HK-2 (cell line): ENCODE data around the gene SPTBN5.

ENCODE experiments used
- DNase-seq: peaks from one replicate; pipeline ENCODE4 v3.0.0-alpha.2; 2018; ENCODE audit not compliant: unreplicated experiment

Gene SPTBN5

DNA sequence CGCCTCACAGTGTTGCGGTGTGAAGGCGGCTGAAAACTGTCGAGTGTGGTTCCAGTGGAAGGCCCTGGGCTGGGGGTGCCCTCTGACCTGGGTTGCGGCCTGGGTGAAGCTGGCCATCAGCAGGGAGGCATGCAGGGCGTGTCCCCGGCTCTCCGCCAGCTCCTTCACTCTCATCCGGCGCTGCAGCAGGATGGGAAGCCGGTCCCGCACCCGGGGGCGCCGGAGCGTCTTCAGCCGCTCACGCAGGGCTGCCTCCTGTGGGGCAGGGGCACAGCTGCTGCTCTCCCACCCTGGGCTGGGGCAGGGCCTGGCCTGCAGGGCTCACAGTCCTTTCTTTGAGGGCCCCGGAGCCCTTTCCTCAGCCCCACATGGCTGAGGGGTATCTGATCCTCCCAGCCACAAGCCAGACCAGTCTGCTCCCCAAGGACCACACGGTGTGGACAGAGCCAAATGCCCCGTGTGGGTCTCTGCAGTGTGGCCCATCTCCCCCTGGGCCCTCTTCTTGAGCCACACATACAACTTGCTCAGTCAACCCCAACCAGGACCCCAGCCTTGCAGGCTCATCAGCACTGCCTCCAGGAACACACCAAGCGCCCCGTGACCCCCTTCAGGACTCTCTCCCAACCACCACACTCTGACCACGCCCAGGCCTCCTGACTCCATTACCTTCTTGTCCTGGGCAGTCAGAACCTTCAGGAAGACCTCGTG, 26.8 kb downstream of the SPTBN5 start:
- DNase-seq = no peak

- DNase-seq = no peak
These were observed 27.6 kb downstream of the SPTBN5 start for GRCh38 chr15:41866263-41866703.

DNA sequence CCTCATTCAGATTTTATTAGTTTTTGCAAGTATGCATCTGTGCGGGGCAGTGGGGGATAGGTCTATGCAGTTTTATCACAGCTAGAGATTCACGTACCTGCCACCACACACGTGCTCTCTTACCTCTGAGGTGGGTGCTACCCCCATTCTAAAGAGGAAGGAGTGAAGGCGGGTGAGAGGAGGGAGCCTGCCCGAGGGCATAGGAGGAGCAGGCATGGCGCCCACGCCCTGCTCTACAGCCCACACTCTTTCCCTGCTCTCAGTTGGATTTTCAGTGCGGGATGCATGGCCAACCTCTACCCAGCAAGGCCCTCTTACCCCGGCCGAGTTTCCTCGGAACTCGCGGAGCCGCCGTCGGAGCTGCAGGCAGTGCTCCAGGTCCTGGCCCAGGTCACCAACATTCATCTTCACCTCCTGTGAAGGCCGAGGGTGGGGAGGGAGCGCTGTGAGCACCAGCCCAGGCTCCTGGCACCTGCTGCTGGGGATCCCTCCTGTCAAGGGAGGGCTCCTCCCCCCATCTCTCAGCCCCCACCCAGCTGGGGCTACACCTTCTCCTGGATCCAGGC, 28.3 kb downstream of the SPTBN5 start:
- no peak for DNase-seq

GRCh38 chr15:41862515-41863116, 31.2 kb downstream of the SPTBN5 start:
- DNase-seq = no peak

GRCh38 chr15:41861736-41862356, 32.0 kb downstream of the SPTBN5 start:
- no peak for DNase-seq

DNA sequence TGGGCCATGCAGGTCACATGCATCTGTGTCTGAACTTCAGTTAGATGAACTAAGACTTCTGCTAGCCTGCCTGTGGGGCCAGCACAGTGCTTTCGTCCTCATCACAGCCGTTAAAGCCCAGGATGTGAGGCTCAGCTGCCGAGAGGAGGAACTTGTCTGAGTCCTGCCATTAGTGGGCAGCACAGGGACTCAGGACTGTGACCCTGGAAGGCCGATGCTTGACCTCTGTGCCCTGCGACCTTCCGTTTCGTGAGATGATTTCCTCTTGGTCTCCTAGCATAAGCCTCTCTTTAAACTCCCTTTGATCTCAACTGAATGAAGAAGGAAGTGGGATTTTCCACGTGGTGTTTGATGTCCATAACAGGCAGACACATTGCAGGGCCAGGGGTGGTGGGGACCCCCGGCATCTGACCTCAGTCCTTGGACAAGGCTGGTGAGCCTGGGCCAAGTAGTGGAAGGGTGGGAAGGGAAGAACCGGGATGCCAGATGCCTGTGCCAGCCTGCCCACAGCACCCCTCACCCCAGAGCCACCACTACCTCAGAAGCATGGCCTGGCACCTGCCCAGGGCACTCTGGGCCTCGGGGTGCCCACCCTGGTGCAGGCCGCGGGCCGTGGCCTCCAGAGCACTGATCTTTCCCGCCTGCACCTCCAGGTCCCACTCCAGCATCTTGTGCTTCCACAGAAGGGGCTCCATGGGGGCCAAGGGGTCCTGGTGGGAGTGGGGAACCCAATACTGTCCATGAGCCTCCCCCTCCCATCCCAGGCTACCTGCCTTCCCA, 33.6 kb downstream of the SPTBN5 start:
- no peak for DNase-seq

DNA sequence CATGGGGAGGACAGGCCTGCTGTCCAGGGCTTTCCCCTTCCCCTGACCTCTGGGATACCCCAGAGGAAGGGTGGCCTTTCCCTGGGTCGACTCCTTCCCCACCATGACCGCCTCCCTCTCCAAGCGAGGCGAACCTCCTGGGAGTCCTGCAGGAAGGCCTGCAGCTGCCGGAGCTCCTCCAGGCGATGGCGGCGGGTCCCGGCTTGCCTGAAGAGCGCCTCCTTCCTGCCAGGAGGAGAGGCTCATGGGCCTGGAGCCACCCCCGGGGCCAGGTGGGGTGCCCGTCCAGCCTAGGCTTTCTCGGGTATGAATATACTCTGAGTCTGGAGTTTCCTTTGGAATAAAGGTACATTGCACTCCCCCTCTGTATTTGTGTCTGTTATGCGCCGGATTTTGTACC, 35.1 kb downstream of the SPTBN5 start:
- no peak for DNase-seq

GRCh38 chr15:41857316-41857715, 36.5 kb downstream of the SPTBN5 start:
- DNase-seq = no peak

- no peak for DNase-seq
These were observed 37.1 kb downstream of the SPTBN5 start for GRCh38 chr15:41856716-41857115.

DNA sequence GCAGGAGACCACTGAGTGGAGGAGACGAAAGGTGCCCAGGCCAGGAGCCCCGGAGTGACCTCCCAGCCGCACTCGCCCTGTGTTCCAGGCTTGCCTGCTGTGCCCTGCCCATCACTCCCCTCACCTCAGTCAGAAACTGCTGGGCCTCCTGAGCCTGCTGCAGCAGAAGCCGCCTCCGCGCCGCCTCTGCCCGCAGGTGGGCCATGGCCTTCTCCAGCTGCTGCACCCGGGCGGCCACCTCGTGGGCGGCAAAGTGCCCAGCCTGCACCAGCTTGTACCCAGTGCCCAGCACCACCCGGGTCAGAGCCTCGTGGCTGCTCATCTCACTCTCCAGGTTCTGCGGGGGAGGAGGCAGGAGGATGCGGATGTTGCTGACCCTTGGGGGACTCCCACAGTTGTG, 37.6 kb downstream of the SPTBN5 start:
- no peak for DNase-seq

- no peak for DNase-seq
These were observed 38.4 kb downstream of the SPTBN5 start for GRCh38 chr15:41855261-41855961.

DNA sequence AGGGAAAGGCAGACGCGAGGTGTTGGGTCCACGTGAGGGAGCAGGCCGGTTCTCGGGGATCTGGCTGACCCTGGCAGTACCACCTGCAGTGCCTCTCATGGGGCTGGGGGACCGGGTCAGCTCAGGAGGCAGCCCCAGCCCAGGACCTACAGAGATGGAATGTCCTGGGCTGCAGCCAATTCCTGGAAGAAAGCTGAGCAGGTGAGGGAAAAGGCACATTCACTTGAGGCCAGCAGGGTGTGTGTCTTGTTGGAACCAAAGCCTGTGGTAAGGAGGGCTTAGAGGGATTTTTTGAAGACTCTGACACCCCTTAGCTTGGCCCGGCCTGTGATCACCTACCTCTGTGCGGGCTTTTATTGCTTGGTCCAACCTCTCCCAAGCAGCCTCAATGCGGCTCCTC, 39.4 kb downstream of the SPTBN5 start:
- DNase-seq = no peak

- no peak for DNase-seq
These were observed 40.0 kb downstream of the SPTBN5 start for GRCh38 chr15:41853831-41854230.

DNA sequence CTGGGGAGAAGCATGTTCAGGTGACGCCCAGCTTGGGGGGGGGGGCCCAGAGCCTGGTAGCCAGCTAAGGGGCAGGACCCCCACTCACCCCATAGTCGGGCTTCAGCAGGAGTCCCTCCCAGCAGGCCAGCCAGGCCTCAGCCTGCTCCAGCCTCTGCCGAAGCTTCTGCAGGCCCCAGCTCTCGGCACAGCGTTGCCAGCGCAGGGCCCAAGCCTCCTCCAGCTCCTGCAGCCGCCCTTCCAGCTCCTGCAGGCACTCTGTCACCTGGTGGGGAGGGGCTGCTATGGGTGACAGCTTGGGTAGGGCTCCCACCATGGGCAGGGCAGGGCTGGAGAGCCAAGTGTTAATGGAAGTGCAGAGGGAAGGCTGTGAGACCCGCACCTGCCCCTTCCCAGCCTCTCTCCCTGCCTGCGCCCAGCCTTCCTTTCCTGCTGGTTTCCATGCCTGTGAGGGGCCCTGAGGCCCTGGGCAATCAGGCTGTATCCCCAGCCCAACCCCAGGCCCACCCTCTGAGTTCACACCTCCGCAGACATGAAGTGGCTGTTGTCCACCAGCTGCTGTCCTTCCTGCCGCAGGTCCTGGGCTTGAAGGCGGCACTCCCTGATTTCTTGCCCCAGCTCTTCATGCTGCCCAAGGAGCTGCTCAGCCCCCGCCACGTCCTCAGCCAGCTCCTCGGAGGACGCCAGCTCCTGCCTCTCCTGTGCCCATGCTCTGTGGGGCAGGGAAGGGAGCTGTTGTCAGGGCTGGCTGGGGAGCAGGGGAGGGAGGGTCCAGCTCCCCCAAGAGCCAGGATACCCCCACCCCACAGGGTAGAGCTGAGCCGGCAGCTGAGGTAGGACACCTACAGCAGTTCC, 40.9 kb downstream of the SPTBN5 start:
- no peak for DNase-seq

DNA sequence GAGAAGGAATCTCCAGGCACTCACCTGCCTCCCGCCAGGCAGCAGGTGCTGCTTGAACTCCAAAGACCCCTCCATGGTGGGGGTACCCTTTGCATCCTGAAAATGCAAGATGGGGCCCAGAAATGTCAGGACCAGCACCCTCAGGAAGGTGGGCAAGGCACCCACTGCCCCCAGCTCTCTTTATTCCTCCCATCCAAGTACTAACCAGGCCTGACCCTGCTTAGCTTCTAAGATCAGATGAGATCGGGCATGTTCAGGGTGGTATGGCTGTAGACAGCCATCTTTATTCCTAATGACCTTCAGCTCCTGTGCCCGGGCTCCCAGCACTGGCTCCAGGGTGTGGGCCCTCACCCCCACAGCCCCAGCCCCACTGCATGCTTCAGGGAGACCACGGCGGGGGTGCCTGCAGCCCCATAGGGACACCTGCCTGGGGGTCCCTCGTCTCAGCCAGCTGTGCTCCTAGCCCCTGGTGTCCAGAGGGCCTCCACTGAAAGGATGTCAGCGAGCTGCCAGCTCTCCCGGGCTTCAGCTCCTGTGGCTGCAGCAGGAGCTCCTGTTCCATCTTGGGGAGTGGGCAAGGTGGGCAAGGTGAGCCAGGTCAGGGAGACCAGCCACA, 42.0 kb downstream of the SPTBN5 start:
- no peak for DNase-seq

DNA sequence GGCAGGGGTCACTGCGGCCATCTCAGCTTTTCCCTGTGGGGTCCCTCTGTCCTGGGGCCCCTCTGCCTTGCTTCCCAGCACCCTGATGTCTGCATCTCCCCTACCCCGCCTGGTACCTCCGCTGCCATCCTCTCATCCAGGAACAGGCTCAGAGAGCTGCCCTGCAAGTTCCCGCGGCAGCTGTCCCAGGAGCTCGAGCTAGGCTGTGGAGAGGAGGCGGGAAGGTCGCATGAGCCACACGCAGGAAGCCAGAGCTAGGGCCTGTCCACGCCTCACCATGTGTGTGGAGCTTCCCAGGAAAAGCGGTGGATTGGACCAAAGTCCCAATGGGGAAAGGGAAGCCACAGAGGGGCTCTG, 42.7 kb downstream of the SPTBN5 start:
- no peak for DNase-seq

GRCh38 chr15:41850482-41851166, 43.2 kb downstream of the SPTBN5 start:
- no peak for DNase-seq

- no peak for DNase-seq
These were observed 44.0 kb downstream of the SPTBN5 start for GRCh38 chr15:41849861-41850260.

GRCh38 chr15:41849204-41849603, 44.6 kb downstream of the SPTBN5 start:
- no peak for DNase-seq

DNA sequence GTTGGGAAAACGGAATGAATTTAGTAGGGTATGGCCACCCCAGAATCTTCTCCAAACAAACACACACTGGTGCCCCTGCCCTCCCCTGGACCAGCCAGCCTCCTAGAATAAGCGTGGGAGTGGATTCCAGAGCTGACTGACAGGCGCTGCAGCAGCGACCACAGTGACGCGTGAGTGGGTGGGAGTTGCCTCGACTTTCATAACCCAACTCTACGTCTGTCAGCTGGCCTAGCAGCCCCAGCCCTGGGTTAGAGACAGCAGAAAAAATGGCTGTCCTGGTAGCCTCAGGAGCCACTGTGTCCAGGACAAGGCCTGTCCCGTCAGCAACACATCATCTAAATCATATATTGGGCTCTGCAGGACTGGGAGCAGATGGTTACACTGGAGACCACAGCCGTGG, 45.2 kb downstream of the SPTBN5 start:
- no peak for DNase-seq
